NCI-H748 treated with DMSO at 0.1 percent for 48 hours (cell line): ENCODE results near the gene SMTNL2.
"Not testable (repeated sequence)": the region's sequence is repeated elsewhere in the genome, so short reads cannot be mapped to it uniquely, and the experiment has no call there.

Experiments
- DNase-seq: peaks from one replicate; lab custom pipeline; 2025; lab: John Stamatoyannopoulos, UW

Gene SMTNL2

GRCh38 chr17:4634976-4635375 lies 50.6 kb downstream of the SMTNL2 start:
- no peak for DNase-seq

- no peak for DNase-seq
Measured at GRCh38 chr17:4635823-4636375, 51.6 kb downstream of the SMTNL2 start.

- DNase-seq, result no peak
Measured at GRCh38 chr17:4636474-4637100, 52.3 kb downstream of the SMTNL2 start.

- not testable (repeated sequence) for DNase-seq
Measured at GRCh38 chr17:4638766-4639165, 54.4 kb downstream of the SMTNL2 start.

- DNase-seq, result peak; percentile 29
Measured at GRCh38 chr17:4639301-4640059, 55.2 kb downstream of the SMTNL2 start.

GRCh38 chr17:4640569-4641188 lies 56.4 kb downstream of the SMTNL2 start:
- not testable (repeated sequence) for DNase-seq

GRCh38 chr17:4641297-4642195 lies 57.2 kb downstream of the SMTNL2 start, which contains the start of gene ALOX15:
Gene ALOX15, minus strand, starts transcription at chr17:4641678. Its CDS starts 27 bp downstream, at chr17:4641651.
- DNase-seq, result no peak

GRCh38 chr17:4642286-4642685 lies 58.0 kb downstream of the SMTNL2 start:
- no peak for DNase-seq

GRCh38 chr17:4643676-4644075 lies 59.3 kb downstream of the SMTNL2 start:
- no peak for DNase-seq

GRCh38 chr17:4645642-4646041 lies 61.3 kb downstream of the SMTNL2 start:
- no peak for DNase-seq

GRCh38 chr17:4648741-4649140 lies 64.4 kb downstream of the SMTNL2 start:
- DNase-seq, result peak; percentile 99

GRCh38 chr17:4652997-4653396 lies 68.7 kb downstream of the SMTNL2 start:
- DNase-seq, result no peak

GRCh38 chr17:4655933-4656332 lies 71.6 kb downstream of the SMTNL2 start:
- DNase-seq, result not testable (repeated sequence)

GRCh38 chr17:4657678-4658077 lies 73.3 kb downstream of the SMTNL2 start:
- no peak for DNase-seq
